Keratinocyte (primary cell): Measurements from ENCODE around the gene TRIM66. TPM values are rescaled to one million over a fixed set of nuclear protein-coding genes. Genes with fewer than 3 reads are reported as not detected.

ENCODE experiments used
- DNase-seq: peaks from one replicate; pipeline ENCODE4 v3.0.0-alpha.2; 2011; ENCODE audit warnings: low read depth, missing footprints, low spot score
- FAIRE-seq: peaks from 2 replicates; lab custom pipeline; 2011; peaks lifted over from hg19 to GRCh38; lab: Jason Lieb, UNC
- H2AFZ ChIP-seq: 2 replicates; pipeline ENCODE4 v1.6.0; 2012; ENCODE audit warnings: low read length, control low read depth, inconsistent platforms; ENCODE audit not compliant: control insufficient read depth
- H3K27ac ChIP-seq: 2 replicates; pipeline ENCODE4 v1.5.1; 2011; ENCODE audit warnings: low read length; ENCODE audit not compliant: control insufficient read depth, insufficient read depth
- H3K27me3 ChIP-seq: 3 replicates; pipeline ENCODE4 v1.6.0; 2011; ENCODE audit warnings: low read length; ENCODE audit not compliant: control insufficient read depth, insufficient read depth; ENCODE audit errors: extremely low read depth
- H3K36me3 ChIP-seq, 2 experiments: 2 replicates in 1 of 2; 3 replicates in 1 of 2; pipeline ENCODE4 v1.5.1; 2011; ENCODE audit warnings: low read length in 2 of 2, mild to moderate bottlenecking in 1 of 2; ENCODE audit not compliant: control insufficient read depth in 2 of 2, insufficient read depth in 2 of 2; ENCODE audit errors: extremely low read depth in 1 of 2
- H3K4me1 ChIP-seq: 3 replicates; pipeline ENCODE4 v1.5.1; 2011; ENCODE audit warnings: low read length; ENCODE audit not compliant: control insufficient read depth, insufficient read depth; ENCODE audit errors: extremely low read depth
- H3K4me2 ChIP-seq: 3 replicates; pipeline ENCODE4 v1.6.0; 2011; ENCODE audit warnings: low read depth, low read length; ENCODE audit not compliant: control insufficient read depth, insufficient read depth; ENCODE audit errors: extremely low read depth
- H3K4me3 ChIP-seq, 3 experiments: fragments of 200-600 bp in 1 of 3; sonication (generic) in 1 of 3; 2 replicates in 2 of 3; 3 replicates in 1 of 3; pipeline ENCODE4 v1.5.1; 2011 to 2016; ENCODE audit warnings: low read length in 3 of 3, mild to moderate bottlenecking in 3 of 3, control low read depth in 2 of 3, inconsistent platforms in 1 of 3, low read depth in 1 of 3, mixed read lengths in 1 of 3, mixed run types in 1 of 3, moderate library complexity in 1 of 3; ENCODE audit not compliant: control insufficient read depth in 2 of 3, insufficient read depth in 2 of 3; ENCODE audit errors: extremely low read depth in 1 of 3
- H3K79me2 ChIP-seq: 2 replicates; pipeline ENCODE4 v1.6.0; 2012; ENCODE audit warnings: low read length; ENCODE audit not compliant: control insufficient read depth, insufficient read depth
- H3K9ac ChIP-seq: 3 replicates; pipeline ENCODE4 v1.6.0; 2011; ENCODE audit warnings: low read length; ENCODE audit not compliant: control insufficient read depth, insufficient read depth; ENCODE audit errors: extremely low read depth
- H3K9me1 ChIP-seq: 3 replicates; pipeline ENCODE4 v1.6.0; 2011; ENCODE audit warnings: low read length; ENCODE audit not compliant: control insufficient read depth, insufficient read depth; ENCODE audit errors: extremely low read depth
- H3K9me3 ChIP-seq: 2 replicates; pipeline ENCODE4 v1.5.1; 2012; ENCODE audit warnings: low read depth, low read length; ENCODE audit not compliant: control insufficient read depth
- H4K20me1 ChIP-seq: 3 replicates; pipeline ENCODE4 v1.6.0; 2011; ENCODE audit warnings: low read length; ENCODE audit not compliant: control insufficient read depth, insufficient read depth; ENCODE audit errors: extremely low read depth
- CTCF ChIP-seq, 3 experiments: IDR thresholded peaks in 1 of 3; conservative IDR thresholded peaks in 1 of 3; optimal IDR thresholded peaks in 1 of 3; 2 replicates in 2 of 3; 3 replicates in 1 of 3; pipeline versions ENCODE3 to v1.5.1; 2011; ENCODE audit warnings: low read length in 3 of 3, mild to moderate bottlenecking in 3 of 3, moderate library complexity in 2 of 3, control low read depth in 1 of 3, inconsistent platforms in 1 of 3; ENCODE audit not compliant: insufficient read depth in 2 of 3; ENCODE audit errors: extremely low read depth in 1 of 3
- EZH2 ChIP-seq: IDR thresholded peaks from one replicate; pipeline ENCODE4 v1.6.1; 2012; ENCODE audit warnings: inconsistent platforms, mild to moderate bottlenecking, low read length, moderate library complexity
- dilution Hi-C: fragments of 300-500 bp; cut with MboI; formaldehyde crosslinking; loops from one replicate; pipeline ENCODE4 v1.7.0; 2020; ENCODE audit warnings: low sequenced_read_pairs; ENCODE audit not compliant: extremely low pct_ligation_motif_present
- polyA plus RNA-seq, 5 experiments: library from polyadenylated mRNA; depleted of rRNA in 3 of 5; stranded (reverse) in 3 of 5; stranded (forward) in 1 of 5; unstranded in 1 of 5; fragments of >200 nt; gene quantifications; 1 replicate in 1 of 5; 2 replicates in 3 of 5; 3 replicates in 1 of 5; pipeline versions ENCODE4 v1.2.1 to v1.2.3, GENCODE V29; 2011 to 2012; ENCODE audit warnings: missing spikeins in 2 of 5, low read depth in 1 of 5, low replicate concordance in 1 of 5

The TRIM66 gene
- polyA plus RNA-seq, 1 donor (not counting 4 experiments of a cell fraction or from before 2014, with no cell fraction given): 5.1 TPM

- Histone ChIP-seq H3K4me1 (no peaks in the 10 kb centered on the region), H3K4me2 (no peak overlapping the region), H3K27ac (no peak overlapping the region), H3K36me3 (no peaks in the 10 kb centered on the region), H3K9me1 (no peaks in the 10 kb centered on the region), H3K4me3 (no peak overlapping the region), H4K20me1 (no peaks in the 10 kb centered on the region), H3K27me3 (no peaks in the 10 kb centered on the region), H2AFZ (no peak overlapping the region), H3K9ac (no peak overlapping the region), H3K79me2 (no peaks in the 10 kb centered on the region), H3K9me3 (no peaks in the 10 kb centered on the region)
- DNase-seq: no peak
- dilution Hi-C loops: no loop called here
- TF ChIP-seq CTCF (optimal IDR thresholded peaks at IDR 0.05 in 1 of 3, IDR thresholded peaks at IDR 0.05 in 1 of 3, conservative IDR thresholded peaks at IDR 0.05 in 1 of 3; ENCODE audit: extremely low read depth in 1 of 3, insufficient read depth in 2 of 3, low read length in 3 of 3): no peak
- TF ChIP-seq EZH2: no peak
- FAIRE-seq: no peak
Observed at GRCh38 chr11:8586805-8587204, 95.7 kb downstream of the TRIM66 start.

- Histone ChIP-seq H4K20me1 (no peaks in the 10 kb centered on the region), H3K4me2 (no peak overlapping the region), H3K27me3 (no peaks in the 10 kb centered on the region), H3K36me3 (no peaks in the 10 kb centered on the region), H3K9me1 (no peaks in the 10 kb centered on the region), H2AFZ (no peak overlapping the region), H3K4me3 (no peak overlapping the region), H3K4me1 (no peaks in the 10 kb centered on the region), H3K9ac (no peak overlapping the region), H3K79me2 (no peaks in the 10 kb centered on the region), H3K27ac (no peak overlapping the region), H3K9me3 (no peaks in the 10 kb centered on the region)
- DNase-seq (no peak), FAIRE-seq (no peak)
- no peak for TF ChIP-seq EZH2
- no peak for TF ChIP-seq CTCF (optimal IDR thresholded peaks at IDR 0.05 in 1 of 3, IDR thresholded peaks at IDR 0.05 in 1 of 3, conservative IDR thresholded peaks at IDR 0.05 in 1 of 3; ENCODE audit: extremely low read depth in 1 of 3, insufficient read depth in 2 of 3, low read length in 3 of 3)
- dilution Hi-C loops: no loop called here
Observed at GRCh38 chr11:8586184-8586583, 96.3 kb downstream of the TRIM66 start.
